ENCODE measurements around the gene OR2A25. TPM values are rescaled to one million over a fixed set of nuclear protein-coding genes. Genes with fewer than 3 reads are reported as not detected.

The OR2A25 gene, protein sequence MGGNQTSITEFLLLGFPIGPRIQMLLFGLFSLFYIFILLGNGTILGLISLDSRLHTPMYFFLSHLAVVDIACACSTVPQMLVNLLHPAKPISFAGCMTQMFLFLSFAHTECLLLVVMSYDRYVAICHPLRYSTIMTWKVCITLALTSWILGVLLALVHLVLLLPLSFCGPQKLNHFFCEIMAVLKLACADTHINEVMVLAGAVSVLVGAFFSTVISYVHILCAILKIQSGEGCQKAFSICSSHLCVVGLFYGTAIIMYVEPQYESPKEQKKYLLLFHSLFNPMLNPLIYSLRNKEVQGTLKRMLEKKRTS
- not detected for total RNA-seq

DNA sequence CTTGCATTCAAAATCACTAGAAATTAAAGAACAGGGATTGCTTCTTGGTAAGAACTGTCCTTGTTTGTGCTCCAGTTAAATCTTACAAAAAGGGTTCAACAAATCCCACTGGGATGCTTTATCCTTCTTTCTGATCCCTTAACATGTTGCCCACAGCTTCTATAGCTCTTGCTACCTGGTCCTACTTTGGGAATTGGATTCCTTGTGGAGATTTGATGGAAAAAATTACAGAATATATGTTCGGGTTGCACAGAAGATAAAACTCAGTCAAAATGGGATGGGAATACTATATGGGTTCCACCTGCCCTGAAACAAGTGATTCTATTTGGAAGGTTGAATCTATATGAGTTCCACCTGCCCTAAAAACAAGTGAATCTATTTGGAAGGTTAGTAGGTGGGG is at the start of gene OR2A25:
Gene OR2A25 (plus strand): TSS at position 301 of the 400 bp plus-strand sequence. CDS start 4,409 bp downstream, outside the sequence.
- H3K4me1 ChIP-seq: no peaks in the 10 kb centered on the region
- H3K36me3 ChIP-seq: no peaks in the 10 kb centered on the region
- TF ChIP-seq, protein P1, sequence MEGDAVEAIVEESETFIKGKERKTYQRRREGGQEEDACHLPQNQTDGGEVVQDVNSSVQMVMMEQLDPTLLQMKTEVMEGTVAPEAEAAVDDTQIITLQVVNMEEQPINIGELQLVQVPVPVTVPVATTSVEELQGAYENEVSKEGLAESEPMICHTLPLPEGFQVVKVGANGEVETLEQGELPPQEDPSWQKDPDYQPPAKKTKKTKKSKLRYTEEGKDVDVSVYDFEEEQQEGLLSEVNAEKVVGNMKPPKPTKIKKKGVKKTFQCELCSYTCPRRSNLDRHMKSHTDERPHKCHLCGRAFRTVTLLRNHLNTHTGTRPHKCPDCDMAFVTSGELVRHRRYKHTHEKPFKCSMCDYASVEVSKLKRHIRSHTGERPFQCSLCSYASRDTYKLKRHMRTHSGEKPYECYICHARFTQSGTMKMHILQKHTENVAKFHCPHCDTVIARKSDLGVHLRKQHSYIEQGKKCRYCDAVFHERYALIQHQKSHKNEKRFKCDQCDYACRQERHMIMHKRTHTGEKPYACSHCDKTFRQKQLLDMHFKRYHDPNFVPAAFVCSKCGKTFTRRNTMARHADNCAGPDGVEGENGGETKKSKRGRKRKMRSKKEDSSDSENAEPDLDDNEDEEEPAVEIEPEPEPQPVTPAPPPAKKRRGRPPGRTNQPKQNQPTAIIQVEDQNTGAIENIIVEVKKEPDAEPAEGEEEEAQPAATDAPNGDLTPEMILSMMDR (IDR thresholded peaks at IDR 0.05): no peak
- no peak for TF ChIP-seq POLR2AphosphoS5 (IDR thresholded peaks at IDR 0.05; ENCODE audit: insufficient read depth in 1 of 2, low read depth in 1 of 2)
- TF ChIP-seq POLR2A (IDR thresholded peaks at IDR 0.05): no peak
- H3K9me3 ChIP-seq: no peaks in the 10 kb centered on the region
- no peak for DNase-seq (ENCODE audit: extremely low spot score in 2 of 2)
- no peaks in the 10 kb centered on the region for H3K27me3 ChIP-seq
- no peak within 1 kb of the TSS for H3K4me3 ChIP-seq
- intact Hi-C loops (cut with DNase I): no loop called here
- H3K27ac ChIP-seq: no peak within 1 kb of the TSS

DNA sequence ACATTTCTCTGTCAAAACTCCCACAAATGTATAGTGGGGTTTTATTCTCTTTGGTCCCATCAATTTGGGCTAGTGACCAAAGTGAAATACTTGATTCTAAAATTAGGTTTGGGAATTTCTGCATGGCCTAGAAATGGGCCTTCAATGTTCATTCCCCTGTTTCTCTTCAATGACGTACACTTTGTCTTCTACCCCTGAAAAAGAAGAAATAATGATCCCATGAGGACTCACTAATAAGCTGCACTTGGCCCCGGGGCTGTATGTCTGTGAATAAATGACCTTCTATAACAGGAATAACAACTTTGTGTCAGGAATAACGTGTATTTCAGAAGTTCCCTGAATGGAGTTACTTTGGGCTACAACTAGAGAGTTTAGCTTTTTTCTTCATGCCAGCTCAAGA is 49.3 kb upstream of the OR2A25 start:
- no peak for DNase-seq (ENCODE audit: extremely low spot score in 2 of 2)
- Histone ChIP-seq H3K36me3 (no peaks in the 10 kb centered on the region), H3K4me3 (no peak overlapping the region), H3K27me3 (no peaks in the 10 kb centered on the region), H3K4me1 (no peaks in the 10 kb centered on the region), H3K9me3 (no peaks in the 10 kb centered on the region), H3K27ac (no peak overlapping the region)
- intact Hi-C loops (cut with DNase I): no loop called here
- TF ChIP-seq POLR2A (IDR thresholded peaks at IDR 0.05) (no peak), POLR2AphosphoS5 (IDR thresholded peaks at IDR 0.05; ENCODE audit: insufficient read depth in 1 of 2, low read depth in 1 of 2) (no peak)
- TF ChIP-seq, protein P1 (IDR thresholded peaks at IDR 0.05): no peak

DNA sequence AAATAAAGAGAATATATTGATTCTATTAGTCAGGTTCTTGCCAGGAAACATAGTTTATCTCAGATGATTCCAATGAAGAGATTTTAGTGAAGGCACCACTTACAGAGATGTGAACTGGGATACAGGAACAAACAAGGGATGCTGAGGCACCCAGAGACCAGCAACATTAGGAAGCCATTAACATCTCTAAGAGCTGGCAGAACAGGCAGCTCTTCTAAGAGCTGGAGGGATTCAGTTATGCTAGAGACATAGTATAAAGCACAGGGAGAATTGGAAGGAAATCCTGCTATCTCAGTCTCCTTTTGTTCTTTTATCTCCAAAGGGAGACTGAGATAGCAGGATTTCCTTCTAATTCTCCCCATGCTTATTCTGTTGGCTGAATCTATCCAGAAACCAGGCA is 47.4 kb upstream of the OR2A25 start:
- no peaks in the 10 kb centered on the region for H3K4me1 ChIP-seq
- H3K27ac ChIP-seq: no peak overlapping the region
- no peak for DNase-seq (ENCODE audit: extremely low spot score in 2 of 2)
- no peak overlapping the region for H3K4me3 ChIP-seq
- H3K27me3 ChIP-seq: no peaks in the 10 kb centered on the region
- H3K9me3 ChIP-seq: no peaks in the 10 kb centered on the region
- intact Hi-C loops (cut with DNase I): no loop called here
- TF ChIP-seq POLR2A (IDR thresholded peaks at IDR 0.05) (no peak), POLR2AphosphoS5 (IDR thresholded peaks at IDR 0.05; ENCODE audit: insufficient read depth in 1 of 2, low read depth in 1 of 2) (no peak)
- TF ChIP-seq, protein P1 (IDR thresholded peaks at IDR 0.05): no peak
- H3K36me3 ChIP-seq: no peaks in the 10 kb centered on the region

DNA sequence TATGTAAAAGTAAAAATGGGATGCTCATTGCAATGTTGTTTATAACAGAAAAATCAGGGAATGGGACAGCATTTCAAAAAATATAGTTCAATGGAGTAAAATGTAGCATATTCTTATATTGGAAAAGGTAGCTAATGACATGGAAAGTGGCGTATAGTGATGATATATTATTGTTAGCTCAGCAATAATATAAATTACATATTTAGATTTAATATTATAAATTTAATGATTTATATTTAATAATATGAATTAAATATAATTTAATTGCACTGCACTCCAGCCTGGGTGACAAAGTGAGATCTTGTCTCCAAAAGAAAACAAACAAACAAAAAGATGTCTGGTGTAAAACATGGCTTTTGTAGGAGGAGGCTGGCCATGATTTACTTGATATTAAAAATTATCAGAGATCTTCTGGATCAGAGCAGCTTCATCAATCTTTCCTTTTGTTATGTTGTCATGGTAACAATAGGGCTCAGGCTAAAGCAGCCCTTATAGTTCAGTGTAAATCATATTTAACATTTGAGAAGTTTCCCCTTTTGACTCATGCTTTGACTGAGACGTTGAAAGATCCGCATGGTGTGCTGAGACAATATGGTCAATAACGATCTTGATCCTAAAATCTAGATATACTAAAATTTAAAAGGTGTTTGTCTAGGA is 46.3 kb upstream of the OR2A25 start:
- Histone ChIP-seq H3K9me3 (no peaks in the 10 kb centered on the region), H3K27me3 (no peaks in the 10 kb centered on the region), H3K4me3 (no peak overlapping the region), H3K27ac (no peak overlapping the region), H3K4me1 (no peaks in the 10 kb centered on the region), H3K36me3 (no peaks in the 10 kb centered on the region)
- TF ChIP-seq, protein P1 (IDR thresholded peaks at IDR 0.05): no peak
- no peak for TF ChIP-seq POLR2A (IDR thresholded peaks at IDR 0.05)
- TF ChIP-seq POLR2AphosphoS5 (IDR thresholded peaks at IDR 0.05; ENCODE audit: insufficient read depth in 1 of 2, low read depth in 1 of 2): no peak
- intact Hi-C loops (cut with DNase I): no loop called here
- no peak for DNase-seq (ENCODE audit: extremely low spot score in 2 of 2)

DNA sequence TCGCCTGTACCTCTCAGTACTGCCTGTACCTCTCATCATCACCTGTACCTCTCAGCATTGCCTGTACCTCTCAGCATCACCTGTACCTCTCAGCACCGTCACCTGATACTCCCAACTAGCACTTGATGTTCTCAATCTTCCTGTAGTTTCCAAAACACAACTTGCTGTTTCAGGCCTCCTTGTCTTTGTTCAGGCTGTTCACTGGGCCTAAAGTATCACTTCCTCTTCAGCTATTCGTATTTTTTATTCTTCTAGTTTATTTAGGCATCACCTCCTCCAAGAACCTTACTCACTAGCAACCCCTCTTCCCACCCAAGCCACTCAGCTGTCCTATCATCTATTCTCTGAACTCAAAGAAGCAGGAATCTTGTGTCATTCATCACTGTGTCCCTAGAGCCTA is 45.4 kb upstream of the OR2A25 start:
- TF ChIP-seq POLR2AphosphoS5 (IDR thresholded peaks at IDR 0.05; ENCODE audit: insufficient read depth in 1 of 2, low read depth in 1 of 2) (no peak), POLR2A (IDR thresholded peaks at IDR 0.05) (no peak)
- TF ChIP-seq, protein P1 (IDR thresholded peaks at IDR 0.05): no peak
- Histone ChIP-seq H3K9me3 (no peaks in the 10 kb centered on the region), H3K27ac (no peak overlapping the region), H3K4me3 (no peak overlapping the region), H3K4me1 (no peaks in the 10 kb centered on the region), H3K36me3 (no peaks in the 10 kb centered on the region), H3K27me3 (no peaks in the 10 kb centered on the region)
- intact Hi-C loops (cut with DNase I): no loop called here
- no peak for DNase-seq (ENCODE audit: extremely low spot score in 2 of 2)

Measured in vagina (tissue), 2 donors.